ENCODE measurements around the gene ARID1A. TPM values are rescaled to one million over a fixed set of nuclear protein-coding genes. Genes with fewer than 3 reads are reported as not detected.

The ARID1A gene
- total and polyA plus RNA-seq, 2 donors (not counting 1 experiment from before 2014, with no cell fraction given), result 12.9 to 16.0 TPM

DNA sequence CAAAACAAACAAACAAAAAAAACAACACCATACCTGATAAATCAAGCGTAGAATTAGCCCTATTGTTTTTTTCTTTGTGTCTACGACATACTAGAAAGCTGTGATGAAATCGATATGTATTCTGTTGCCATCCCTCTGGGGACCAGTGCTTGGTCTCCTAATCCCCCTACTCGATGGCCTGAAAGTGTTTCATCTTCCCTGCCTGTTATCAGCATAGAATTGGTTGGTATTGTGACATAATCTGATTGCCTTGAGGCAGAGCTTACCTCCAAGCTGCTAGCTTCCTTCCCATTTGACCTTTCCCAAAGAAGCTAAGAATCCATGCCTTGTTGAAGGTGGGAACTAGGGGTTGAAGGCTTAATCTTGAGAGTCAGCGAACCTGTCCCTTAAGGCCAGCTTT is 51.2 kb downstream of the ARID1A start:
- Histone ChIP-seq H3K27ac (ENCODE audit: insufficient read depth, low read length) (no peak overlapping the region), H3K4me3 (replicated peaks in 1 of 4; ENCODE audit: control extremely low read depth in 1 of 4, insufficient read depth in 1 of 4, low read depth in 3 of 4, low read length in 4 of 4) (no peak overlapping the region), H3K4me2 (ENCODE audit: extremely low read depth, insufficient read depth, low read length) (no peak overlapping the region), H2AFZ (ENCODE audit: low read length) (no peak overlapping the region), H3K79me2 (ENCODE audit: control insufficient read depth, insufficient read depth, low read length) (peaks cover 49% of the 10 kb centered on the region), H4K20me1 (ENCODE audit: control insufficient read depth, extremely low read depth, insufficient read depth, low read length) (no peaks in the 10 kb centered on the region), H3K9ac (ENCODE audit: insufficient read depth, low read length) (no peak overlapping the region), H3K9me3 (ENCODE audit: control insufficient read depth, insufficient read depth, low read depth, low read length) (no peaks in the 10 kb centered on the region), H3K4me1 (ENCODE audit: control insufficient read depth, extremely low read depth, insufficient read depth, low read length) (peaks cover 15% of the 10 kb centered on the region), H3K27me3 (ENCODE audit: control insufficient read depth, insufficient read depth, low read length) (no peaks in the 10 kb centered on the region), H3K36me3 (ENCODE audit: control insufficient read depth, insufficient read depth, low read length) (peaks cover 5% of the 10 kb centered on the region)
- DNase-seq (ENCODE audit: low read depth in 2 of 2), result no peak
- TF ChIP-seq, protein P1, sequence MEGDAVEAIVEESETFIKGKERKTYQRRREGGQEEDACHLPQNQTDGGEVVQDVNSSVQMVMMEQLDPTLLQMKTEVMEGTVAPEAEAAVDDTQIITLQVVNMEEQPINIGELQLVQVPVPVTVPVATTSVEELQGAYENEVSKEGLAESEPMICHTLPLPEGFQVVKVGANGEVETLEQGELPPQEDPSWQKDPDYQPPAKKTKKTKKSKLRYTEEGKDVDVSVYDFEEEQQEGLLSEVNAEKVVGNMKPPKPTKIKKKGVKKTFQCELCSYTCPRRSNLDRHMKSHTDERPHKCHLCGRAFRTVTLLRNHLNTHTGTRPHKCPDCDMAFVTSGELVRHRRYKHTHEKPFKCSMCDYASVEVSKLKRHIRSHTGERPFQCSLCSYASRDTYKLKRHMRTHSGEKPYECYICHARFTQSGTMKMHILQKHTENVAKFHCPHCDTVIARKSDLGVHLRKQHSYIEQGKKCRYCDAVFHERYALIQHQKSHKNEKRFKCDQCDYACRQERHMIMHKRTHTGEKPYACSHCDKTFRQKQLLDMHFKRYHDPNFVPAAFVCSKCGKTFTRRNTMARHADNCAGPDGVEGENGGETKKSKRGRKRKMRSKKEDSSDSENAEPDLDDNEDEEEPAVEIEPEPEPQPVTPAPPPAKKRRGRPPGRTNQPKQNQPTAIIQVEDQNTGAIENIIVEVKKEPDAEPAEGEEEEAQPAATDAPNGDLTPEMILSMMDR (conservative IDR thresholded peaks at IDR 0.05 in 1 of 2, IDR thresholded peaks at IDR 0.05 in 1 of 2; ENCODE audit: low read depth in 1 of 2, low read length in 2 of 2), result no peak
- TF ChIP-seq EZH2 (IDR thresholded peaks at IDR 0.05; ENCODE audit: low read length, missing control alignments), result no peak

GRCh38 chr1:26748351-26748750 is 52.5 kb downstream of the ARID1A start:
- peaks cover 59% of the 10 kb centered on the region for H3K79me2 ChIP-seq (ENCODE audit: control insufficient read depth, insufficient read depth, low read length)

DNA sequence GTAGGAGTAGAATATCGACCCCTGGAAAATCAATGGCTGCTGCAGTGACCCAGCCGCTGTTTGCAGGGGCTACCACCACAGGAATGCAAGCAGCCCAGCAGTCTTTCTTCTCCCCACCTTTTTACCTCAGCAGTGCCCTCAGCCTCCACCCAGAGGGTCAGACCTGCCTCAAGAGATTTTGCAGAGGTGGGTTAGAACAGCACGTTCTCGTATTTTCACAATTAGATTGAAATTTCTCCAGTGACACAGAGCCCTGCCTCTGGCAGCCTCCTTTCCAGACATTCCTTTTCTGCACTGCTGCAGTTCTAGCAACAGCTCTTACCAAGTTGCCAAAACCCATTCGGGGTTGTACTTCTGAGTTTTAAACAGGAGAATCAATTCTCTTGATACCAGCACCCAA is 53.6 kb downstream of the ARID1A start:
- Histone ChIP-seq H3K9ac (ENCODE audit: insufficient read depth, low read length) (no peak overlapping the region), H3K27me3 (ENCODE audit: control insufficient read depth, insufficient read depth, low read length) (no peaks in the 10 kb centered on the region), H3K27ac (ENCODE audit: insufficient read depth, low read length) (no peak overlapping the region), H3K4me1 (ENCODE audit: control insufficient read depth, extremely low read depth, insufficient read depth, low read length) (peaks cover 7% of the 10 kb centered on the region), H3K79me2 (ENCODE audit: control insufficient read depth, insufficient read depth, low read length) (peaks cover 66% of the 10 kb centered on the region), H2AFZ (ENCODE audit: low read length) (no peak overlapping the region), H3K9me3 (ENCODE audit: control insufficient read depth, insufficient read depth, low read depth, low read length) (no peaks in the 10 kb centered on the region), H4K20me1 (ENCODE audit: control insufficient read depth, extremely low read depth, insufficient read depth, low read length) (no peaks in the 10 kb centered on the region), H3K4me3 (replicated peaks in 1 of 4; ENCODE audit: control extremely low read depth in 1 of 4, insufficient read depth in 1 of 4, low read depth in 3 of 4, low read length in 4 of 4) (no peak overlapping the region), H3K36me3 (ENCODE audit: control insufficient read depth, insufficient read depth, low read length) (peaks cover 5% of the 10 kb centered on the region), H3K4me2 (ENCODE audit: extremely low read depth, insufficient read depth, low read length) (no peak overlapping the region)
- TF ChIP-seq EZH2 (IDR thresholded peaks at IDR 0.05; ENCODE audit: low read length, missing control alignments), result no peak
- TF ChIP-seq, protein P1 (conservative IDR thresholded peaks at IDR 0.05 in 1 of 2, IDR thresholded peaks at IDR 0.05 in 1 of 2; ENCODE audit: low read depth in 1 of 2, low read length in 2 of 2), result no peak
- no peak for DNase-seq (ENCODE audit: low read depth in 2 of 2)

More at GRCh38 chr1:26748351-26748750, 52.5 kb downstream of the ARID1A start:
- Histone ChIP-seq H3K27me3 (ENCODE audit: control insufficient read depth, insufficient read depth, low read length) (no peaks in the 10 kb centered on the region), H3K9me3 (ENCODE audit: control insufficient read depth, insufficient read depth, low read depth, low read length) (no peaks in the 10 kb centered on the region), H3K4me2 (ENCODE audit: extremely low read depth, insufficient read depth, low read length) (no peak overlapping the region), H3K4me1 (ENCODE audit: control insufficient read depth, extremely low read depth, insufficient read depth, low read length) (peaks cover 15% of the 10 kb centered on the region), H3K27ac (ENCODE audit: insufficient read depth, low read length) (no peak overlapping the region), H4K20me1 (ENCODE audit: control insufficient read depth, extremely low read depth, insufficient read depth, low read length) (no peaks in the 10 kb centered on the region), H2AFZ (ENCODE audit: low read length) (no peak overlapping the region), H3K36me3 (ENCODE audit: control insufficient read depth, insufficient read depth, low read length) (peaks cover 5% of the 10 kb centered on the region), H3K9ac (ENCODE audit: insufficient read depth, low read length) (no peak overlapping the region), H3K4me3 (replicated peaks in 1 of 4; ENCODE audit: control extremely low read depth in 1 of 4, insufficient read depth in 1 of 4, low read depth in 3 of 4, low read length in 4 of 4) (no peak overlapping the region)
- DNase-seq (ENCODE audit: low read depth in 2 of 2), result no peak
- TF ChIP-seq, protein P1 (conservative IDR thresholded peaks at IDR 0.05 in 1 of 2, IDR thresholded peaks at IDR 0.05 in 1 of 2; ENCODE audit: low read depth in 1 of 2, low read length in 2 of 2), result no peak
- no peak for TF ChIP-seq EZH2 (IDR thresholded peaks at IDR 0.05; ENCODE audit: low read length, missing control alignments)
